Epithelial cell of prostate (primary cell): ENCODE measurements around the gene UBE2U.
A peak's percentile ranks its signal among the peaks of the same experiment; 100 is the strongest.

ENCODE experiments used
- DNase-seq: peaks from one replicate; pipeline ENCODE4 v3.0.0-alpha.2; 2011; ENCODE audit warnings: low read depth, low spot score
- H3K27ac ChIP-seq: fragments of 450-650 bp; 2 replicates; pipeline ENCODE4 v1.5.1; 2017; ENCODE audit warnings: mild to moderate bottlenecking

The UBE2U gene

GRCh38 chr1:64203420-64203819, at the start of gene UBE2U:
TSS of gene UBE2U (plus strand) at chr1:64203623. CDS start at chr1:64204051, 428 bp downstream.
- H3K27ac ChIP-seq = no peak within 1 kb of the TSS
- no peak for DNase-seq

- DNase-seq = no peak
- no peak overlapping the region for H3K27ac ChIP-seq
Observed at GRCh38 chr1:64155278-64155677, 48.1 kb upstream of the UBE2U start.

- no peak for DNase-seq
- no peak overlapping the region for H3K27ac ChIP-seq
Observed at GRCh38 chr1:64161357-64161941, 42.0 kb upstream of the UBE2U start.

- DNase-seq = no peak
- no peak overlapping the region for H3K27ac ChIP-seq
Observed at GRCh38 chr1:64162151-64162550, 41.3 kb upstream of the UBE2U start.

GRCh38 chr1:64162804-64163203, 40.6 kb upstream of the UBE2U start:
- no peak for DNase-seq
- H3K27ac ChIP-seq = no peak overlapping the region

GRCh38 chr1:64163431-64163830, 40.0 kb upstream of the UBE2U start:
- DNase-seq = no peak
- no peak overlapping the region for H3K27ac ChIP-seq

GRCh38 chr1:64163970-64164369, 39.5 kb upstream of the UBE2U start:
- no peak overlapping the region for H3K27ac ChIP-seq
- no peak for DNase-seq

- DNase-seq = no peak
- H3K27ac ChIP-seq = no peak overlapping the region
Observed at GRCh38 chr1:64166629-64167028, 36.8 kb upstream of the UBE2U start.

- no peak overlapping the region for H3K27ac ChIP-seq
- DNase-seq = no peak
Observed at GRCh38 chr1:64167176-64167575, 36.2 kb upstream of the UBE2U start.

GRCh38 chr1:64171246-64171645, 32.2 kb upstream of the UBE2U start:
- DNase-seq = no peak
- H3K27ac ChIP-seq = no peak overlapping the region

- peak; percentile 34 for DNase-seq
- H3K27ac ChIP-seq = peak overlapping the region; percentile 21
Observed at GRCh38 chr1:64171797-64172281, 31.6 kb upstream of the UBE2U start.

GRCh38 chr1:64172458-64172983, 30.9 kb upstream of the UBE2U start:
- no peak for DNase-seq
- H3K27ac ChIP-seq = no peak overlapping the region

- H3K27ac ChIP-seq = no peak overlapping the region
- no peak for DNase-seq
Observed at GRCh38 chr1:64173336-64173940, 30.0 kb upstream of the UBE2U start.

- no peak overlapping the region for H3K27ac ChIP-seq
- no peak for DNase-seq
Observed at GRCh38 chr1:64175639-64176038, 27.8 kb upstream of the UBE2U start.

- DNase-seq = no peak
- H3K27ac ChIP-seq = no peak overlapping the region
Observed at GRCh38 chr1:64176659-64177058, 26.8 kb upstream of the UBE2U start.

GRCh38 chr1:64179588-64179987, 23.8 kb upstream of the UBE2U start:
- no peak overlapping the region for H3K27ac ChIP-seq
- DNase-seq = no peak

- no peak for DNase-seq
- H3K27ac ChIP-seq = no peak overlapping the region
Observed at GRCh38 chr1:64182207-64182606, 21.2 kb upstream of the UBE2U start.

GRCh38 chr1:64183395-64184002, 19.9 kb upstream of the UBE2U start:
- peak overlapping the region; percentile 61 for H3K27ac ChIP-seq
- DNase-seq = no peak

GRCh38 chr1:64184003-64184440, 19.4 kb upstream of the UBE2U start:
- peak overlapping the region; percentile 61 for H3K27ac ChIP-seq
- peak; percentile 89 for DNase-seq

GRCh38 chr1:64186138-64186897, 17.1 kb upstream of the UBE2U start:
- no peak overlapping the region for H3K27ac ChIP-seq
- DNase-seq = no peak

- H3K27ac ChIP-seq = no peak overlapping the region
- DNase-seq = no peak
Observed at GRCh38 chr1:64186898-64187280, 16.5 kb upstream of the UBE2U start.
